ENCODE results near the gene PCIF1. TPM values are rescaled to one million over a fixed set of nuclear protein-coding genes. Genes with fewer than 3 reads are reported as not detected.
"Not testable (repeated sequence)": the region's sequence is repeated elsewhere in the genome, so short reads cannot be mapped to it uniquely, and the experiment has no call there.

The PCIF1 gene
- total RNA-seq, 1 donor from 2014 or later = 6.3 TPM

GRCh38 chr20:45976086-45976485 lies 41.6 kb downstream of the PCIF1 start:
- Histone ChIP-seq H3K27me3 (ENCODE audit: control insufficient read depth, insufficient read depth, low read length) (no peaks in the 10 kb centered on the region), H3K4me3 (ENCODE audit: low read depth, low read length) (no peak overlapping the region), H3K36me3 (ENCODE audit: control insufficient read depth, insufficient read depth, low read length) (no peaks in the 10 kb centered on the region)
- DNase-seq (ENCODE audit: low read depth) = no peak
- TF ChIP-seq CTCF (IDR thresholded peaks at IDR 0.05; ENCODE audit: insufficient read depth, low read length, severe bottlenecking) = no peak
- no peak for FAIRE-seq

- no peak for TF ChIP-seq CTCF (IDR thresholded peaks at IDR 0.05; ENCODE audit: insufficient read depth, low read length, severe bottlenecking)
- Histone ChIP-seq H3K4me3 (ENCODE audit: low read depth, low read length) (no peak overlapping the region), H3K27me3 (ENCODE audit: control insufficient read depth, insufficient read depth, low read length) (peaks cover 1% of the 10 kb centered on the region), H3K36me3 (ENCODE audit: control insufficient read depth, insufficient read depth, low read length) (no peaks in the 10 kb centered on the region)
- no peak for FAIRE-seq
- DNase-seq (ENCODE audit: low read depth) = no peak
Measured at GRCh38 chr20:45981261-45981660, 46.8 kb downstream of the PCIF1 start.

- TF ChIP-seq CTCF (IDR thresholded peaks at IDR 0.05; ENCODE audit: insufficient read depth, low read length, severe bottlenecking) = no peak
- FAIRE-seq = no peak
- H3K4me3 ChIP-seq (ENCODE audit: low read depth, low read length) = no peak overlapping the region
- peaks cover 1% of the 10 kb centered on the region for H3K27me3 ChIP-seq (ENCODE audit: control insufficient read depth, insufficient read depth, low read length)
- no peak for DNase-seq (ENCODE audit: low read depth)
- no peaks in the 10 kb centered on the region for H3K36me3 ChIP-seq (ENCODE audit: control insufficient read depth, insufficient read depth, low read length)
Measured at GRCh38 chr20:45983279-45983743, 48.8 kb downstream of the PCIF1 start.

- FAIRE-seq = no peak
Measured at GRCh38 chr20:45985573-45985972, 51.1 kb downstream of the PCIF1 start.

GRCh38 chr20:45987108-45987780 lies 52.8 kb downstream of the PCIF1 start:
- DNase-seq (ENCODE audit: low read depth) (peak; percentile 44), FAIRE-seq (no peak)
- TF ChIP-seq CTCF (IDR thresholded peaks at IDR 0.05; ENCODE audit: insufficient read depth, low read length, severe bottlenecking) = peak; percentile 97
- no peaks in the 10 kb centered on the region for H3K36me3 ChIP-seq (ENCODE audit: control insufficient read depth, insufficient read depth, low read length)
- H3K27me3 ChIP-seq (ENCODE audit: control insufficient read depth, insufficient read depth, low read length) = peaks cover 1% of the 10 kb centered on the region
- H3K4me3 ChIP-seq (ENCODE audit: low read depth, low read length) = no peak overlapping the region

More at GRCh38 chr20:45985573-45985972, 51.1 kb downstream of the PCIF1 start:
- H3K27me3 ChIP-seq (ENCODE audit: control insufficient read depth, insufficient read depth, low read length) = peaks cover 1% of the 10 kb centered on the region
- DNase-seq (ENCODE audit: low read depth) = no peak
- peak; percentile 14 for TF ChIP-seq CTCF (IDR thresholded peaks at IDR 0.05; ENCODE audit: insufficient read depth, low read length, severe bottlenecking)
- H3K4me3 ChIP-seq (ENCODE audit: low read depth, low read length) = no peak overlapping the region
- no peaks in the 10 kb centered on the region for H3K36me3 ChIP-seq (ENCODE audit: control insufficient read depth, insufficient read depth, low read length)

- H3K4me3 ChIP-seq (ENCODE audit: low read depth, low read length); H3K27me3 ChIP-seq (ENCODE audit: control insufficient read depth, insufficient read depth, low read length); DNase-seq (ENCODE audit: low read depth); FAIRE-seq; H3K36me3 ChIP-seq (ENCODE audit: control insufficient read depth, insufficient read depth, low read length): not testable (repeated sequence)
Measured at GRCh38 chr20:45988830-45989229, 54.3 kb downstream of the PCIF1 start.
